Measurements from ENCODE around the gene FMN1.

DNA sequence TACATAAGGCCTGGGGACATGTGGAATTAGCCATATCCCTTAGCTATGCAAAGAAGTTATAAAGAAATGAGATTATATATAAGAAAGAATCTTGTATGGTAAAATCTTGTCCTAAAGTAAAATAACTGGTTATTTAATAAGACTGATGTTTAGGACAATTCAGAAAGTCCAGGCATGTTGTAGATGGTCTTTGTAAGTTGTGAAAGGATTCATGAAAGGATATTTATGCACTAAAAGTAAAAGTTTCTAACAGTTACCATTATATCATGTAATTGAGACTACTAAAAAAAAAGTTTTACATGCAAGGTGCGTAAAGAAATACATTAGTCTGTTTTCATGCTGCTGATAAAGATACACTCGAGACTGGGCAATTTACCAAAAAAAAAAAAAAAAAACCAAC lies 146.3 kb downstream of the FMN1 start:
- no peak for TF ChIP-seq POLR2A (IDR thresholded peaks at IDR 0.05)
- TF ChIP-seq CTCF (IDR thresholded peaks at IDR 0.05), result no peak

Data from esophagus squamous epithelium (tissue), 4 donors.